GM23338 (cell line): ENCODE measurements around the gene CRISPLD2. TPM values are rescaled to one million over a fixed set of nuclear protein-coding genes. Genes with fewer than 3 reads are reported as not detected.

Experiments
- ATAC-seq: fragments of 200-7000 bp; cut with Tn5 transposase; 3 replicates; pipeline ENCODE4 v1.9.1; 2020
- DNase-seq: peaks from one replicate; pipeline ENCODE4 v3.0.0-alpha.2; 2015; ENCODE audit warnings: low spot score
- H2AFZ ChIP-seq: fragments of 200-600 bp; sonication (generic); 2 replicates; pipeline ENCODE4 v1.8.0; 2016; ENCODE audit warnings: antibody characterized with exemption, mild to moderate bottlenecking, moderate library complexity
- H3F3A ChIP-seq: fragments of 200-600 bp; sonication (generic); replicated peaks from 2 replicates; pipeline ENCODE4 v1.8.0; 2017; ENCODE audit warnings: antibody characterized with exemption, mixed run types, low read depth
- H3K27ac ChIP-seq: fragments of 200-600 bp; sonication (generic); 2 replicates; pipeline ENCODE4 v1.6.1; 2016; ENCODE audit warnings: low read depth
- H3K27me3 ChIP-seq: fragments of 200-600 bp; sonication (generic); 2 replicates; pipeline ENCODE4 v1.8.0; 2016; ENCODE audit warnings: mild to moderate bottlenecking, mixed run types, moderate library complexity; ENCODE audit not compliant: insufficient read depth
- H3K36me3 ChIP-seq: fragments of 200-600 bp; sonication (generic); 2 replicates; pipeline ENCODE4 v1.8.0; 2016; ENCODE audit warnings: mild to moderate bottlenecking; ENCODE audit not compliant: insufficient read depth
- H3K4me1 ChIP-seq: fragments of 200-600 bp; sonication (generic); 2 replicates; pipeline ENCODE4 v1.8.0; 2016; ENCODE audit warnings: mild to moderate bottlenecking, moderate library complexity; ENCODE audit not compliant: insufficient read depth
- H3K4me2 ChIP-seq: fragments of 200-600 bp; sonication (generic); 2 replicates; pipeline ENCODE4 v1.7.1; 2017; ENCODE audit warnings: mixed run types
- H3K4me3 ChIP-seq: fragments of 200-600 bp; sonication (generic); 2 replicates; pipeline ENCODE4 v1.6.1; 2016; ENCODE audit warnings: mixed run types
- H3K79me2 ChIP-seq: fragments of 200-600 bp; sonication (generic); replicated peaks from 2 replicates; pipeline ENCODE4 v1.8.0; 2017; ENCODE audit warnings: mild to moderate bottlenecking; ENCODE audit not compliant: insufficient read depth
- H3K9me2 ChIP-seq: fragments of 200-600 bp; sonication (generic); 2 replicates; pipeline ENCODE4 v1.8.0; 2017; ENCODE audit not compliant: insufficient read depth
- H4K20me1 ChIP-seq: fragments of 200-600 bp; sonication (generic); replicated peaks from 2 replicates; pipeline ENCODE4 v1.8.0; 2017; ENCODE audit warnings: mild to moderate bottlenecking; ENCODE audit not compliant: insufficient read depth
- H3K27ac Mint-ChIP-seq: 2 replicates; pipeline ENCODE4 v1.8.0; 2020; ENCODE audit warnings: inconsistent platforms, mild to moderate bottlenecking, moderate library complexity, mixed read lengths
- H3K27me3 Mint-ChIP-seq: 3 replicates; pipeline ENCODE4 v1.8.0; 2022; ENCODE audit warnings: low read depth, mild to moderate bottlenecking, moderate library complexity, mixed read lengths, inconsistent platforms; ENCODE audit not compliant: insufficient read depth, poor library complexity
- H3K36me3 Mint-ChIP-seq: 3 replicates; pipeline ENCODE4 v1.8.0; 2021; ENCODE audit warnings: low read depth, mild to moderate bottlenecking, inconsistent platforms, moderate library complexity, mixed read lengths
- H3K4me1 Mint-ChIP-seq: 3 replicates; pipeline ENCODE4 v1.8.0; 2020; ENCODE audit warnings: mild to moderate bottlenecking, inconsistent platforms, mixed read lengths
- H3K4me3 Mint-ChIP-seq: 3 replicates; pipeline ENCODE4 v1.8.0; 2021; ENCODE audit warnings: moderate library complexity, mild to moderate bottlenecking, inconsistent platforms, mixed read lengths
- H3K9me3 Mint-ChIP-seq: 3 replicates; pipeline ENCODE4 v1.8.0; 2020; ENCODE audit warnings: moderate library complexity, mild to moderate bottlenecking, inconsistent platforms, mixed read lengths
- CREB1 ChIP-seq: fragments of 250-450 bp; sonication (Bioruptor Pico); IDR thresholded peaks from 2 replicates; pipeline ENCODE4 v1.5.0; 2020; ENCODE audit warnings: low read depth, mild to moderate bottlenecking, moderate library complexity
- ETS1 ChIP-seq: IDR thresholded peaks from 2 replicates; pipeline ENCODE4 v1.6.1; 2016; ENCODE audit warnings: antibody characterized with exemption
- EZH2 ChIP-seq: fragments of 200-600 bp; sonication (generic); IDR thresholded peaks from one replicate; pipeline ENCODE4 v1.8.0; 2017; ENCODE audit warnings: antibody characterized with exemption, mild to moderate bottlenecking, low read depth; ENCODE audit not compliant: unreplicated experiment
- EZH2phosphoT487 ChIP-seq: fragments of 200-600 bp; sonication (generic); IDR thresholded peaks from one replicate; pipeline ENCODE4 v1.8.1; 2018; ENCODE audit warnings: antibody characterized with exemption; ENCODE audit not compliant: unreplicated experiment
- JUNB ChIP-seq: IDR thresholded peaks from one replicate; pipeline ENCODE4 v1.6.1; 2016; ENCODE audit warnings: antibody characterized with exemption; ENCODE audit not compliant: unreplicated experiment
- NANOG ChIP-seq: IDR thresholded peaks from 2 replicates; pipeline ENCODE4 v1.6.1; 2016; ENCODE audit warnings: antibody characterized with exemption, borderline replicate concordance
- REST ChIP-seq: IDR thresholded peaks from one replicate; pipeline ENCODE4 v1.6.1; 2018; ENCODE audit warnings: antibody characterized with exemption; ENCODE audit not compliant: unreplicated experiment
- STAT1 ChIP-seq: IDR thresholded peaks from one replicate; pipeline ENCODE4 v1.6.1; 2016; ENCODE audit warnings: antibody characterized with exemption; ENCODE audit not compliant: unreplicated experiment
- ZNF114 ChIP-seq: fragments of 250-450 bp; sonication (Bioruptor Pico); IDR thresholded peaks from 2 replicates; pipeline ENCODE4 v1.5.0; 2020; ENCODE audit warnings: mild to moderate bottlenecking, moderate library complexity
- ZNF331 ChIP-seq: fragments of 250-450 bp; sonication (Bioruptor Pico); IDR thresholded peaks from 2 replicates; pipeline ENCODE4 v1.5.0; 2020; ENCODE audit warnings: low read depth, mild to moderate bottlenecking, moderate library complexity
- ZNF462 ChIP-seq: fragments of 250-450 bp; sonication (Bioruptor Pico); IDR thresholded peaks from 2 replicates; pipeline ENCODE4 v1.5.0; 2020; ENCODE audit warnings: mild to moderate bottlenecking, moderate library complexity
- polyA plus RNA-seq: library from polyadenylated mRNA; unstranded; fragments of >200 nt; fragmentation: Nextera tagmentation; extraction: Ambion mirVana; gene quantifications from 2 replicates; pipeline ENCODE4 v1.2.1, GENCODE V29; 2016
- total RNA-seq: library from RNA; depleted of rRNA; stranded (reverse); fragments of >200 nt; shearing (Covaris generic); gene quantifications from 2 replicates; pipeline ENCODE4 v1.2.3, GENCODE V29; 2014

Gene CRISPLD2
- total and polyA plus RNA-seq, 2 experiments from 2014 or later: 2.6 to 8.3 TPM

- TF ChIP-seq REST (no peak), STAT1 (no peak), NANOG (no peak), EZH2 (no peak), ZNF331 (CRISPR knock-in tag) (no peak)
Observed at GRCh38 chr16:84914273-84914672, 94.5 kb downstream of the CRISPLD2 start (continued).

- H3K27ac Mint-ChIP-seq: no peak overlapping the region
- H3K27me3 ChIP-seq: no peaks in the 10 kb centered on the region
- no peaks in the 10 kb centered on the region for H3K4me1 ChIP-seq
- H3K4me3 Mint-ChIP-seq: no peak overlapping the region
- no peaks in the 10 kb centered on the region for H4K20me1 ChIP-seq
- DNase-seq (no peak), ATAC-seq (no peak)
- no peak overlapping the region for H2AFZ ChIP-seq
- no peaks in the 10 kb centered on the region for H3K9me3 Mint-ChIP-seq
- no peaks in the 10 kb centered on the region for H3K36me3 ChIP-seq
- no peak overlapping the region for H3K4me2 ChIP-seq
- H3K4me1 Mint-ChIP-seq: no peaks in the 10 kb centered on the region; the same call in 1 of the 3 replicates
- H3K79me2 ChIP-seq: no peaks in the 10 kb centered on the region
- H3K36me3 Mint-ChIP-seq: no peaks in the 10 kb centered on the region
- no peaks in the 10 kb centered on the region for H3K9me2 ChIP-seq
- H3K27ac ChIP-seq: no peak overlapping the region
- H3F3A ChIP-seq: no peaks in the 10 kb centered on the region
- H3K27me3 Mint-ChIP-seq: peaks cover 8% of the 10 kb centered on the region
- no peak overlapping the region for H3K4me3 ChIP-seq
- TF ChIP-seq ZNF462 (CRISPR knock-in tag) (no peak), CREB1 (CRISPR knock-in tag) (no peak), ZNF114 (CRISPR knock-in tag) (no peak), EZH2phosphoT487 (no peak), EZH2 (no peak), REST (no peak), NANOG (no peak), JUNB (no peak), ETS1 (no peak), ZNF331 (CRISPR knock-in tag) (no peak)
Observed at GRCh38 chr16:84916178-84916577, 96.4 kb downstream of the CRISPLD2 start.
